ENCODE data around the gene INTS11. TPM values are rescaled to one million over a fixed set of nuclear protein-coding genes. Genes with fewer than 3 reads are reported as not detected.

INTS11 gene
- total and polyA plus RNA-seq, 3 experiments from 2014 or later = 70.5 to 118 (median 117) TPM

GRCh38 chr1:1355416-1355815, 31.0 kb upstream of the INTS11 start:
- no peak for DNase-seq
- Mint-ChIP-seq H3K27ac (no peak overlapping the region), H3K9me3 (no peaks in the 10 kb centered on the region), H3K27me3 (peaks cover 5 to 26% of the 10 kb centered on the region in 2 donors), H3K4me1 (peaks cover 8 to 40% (median 14%) of the 10 kb centered on the region in 3 donors), H3K4me3 (no peak overlapping the region), H3K36me3 (no peaks in the 10 kb centered on the region)
- no peak overlapping the region for H3K27ac ChIP-seq (ENCODE audit: low read depth, low read length)
- H3K36me3 ChIP-seq (ENCODE audit: insufficient read depth, low read length) = no peaks in the 10 kb centered on the region
- CTCF ChIA-PET = interaction anchor here (5.0 kb wide), 1 partner anchor 17 kb away, joined by 19 read pairs; no protein-coding TSS in a partner anchor
- no peak overlapping the region for H3K4me3 ChIP-seq (ENCODE audit: low read length)
- POLR2A ChIA-PET = interaction anchor here (1.1 kb wide), 1 partner anchor 16 kb away, joined by 4 read pairs; no protein-coding TSS in a partner anchor
- H3K27me3 ChIP-seq (ENCODE audit: insufficient read depth, low read length, poor library complexity, severe bottlenecking) = peaks cover 4% of the 10 kb centered on the region
- H3K9me3 ChIP-seq (ENCODE audit: low read length) = no peaks in the 10 kb centered on the region
- H3K4me1 ChIP-seq (ENCODE audit: insufficient read depth, low read length) = peaks cover 23% of the 10 kb centered on the region

- peak overlapping the region in 2 of 8 donors; percentile 29 to 70 for H3K27ac Mint-ChIP-seq
- peaks cover 4% of the 10 kb centered on the region for H3K27me3 ChIP-seq (ENCODE audit: insufficient read depth, low read length, poor library complexity, severe bottlenecking)
These were observed 30.1 kb upstream of the INTS11 start for GRCh38 chr1:1354271-1355247.

GRCh38 chr1:1353389-1354151, 29.1 kb upstream of the INTS11 start:
- H3K9me3 ChIP-seq (ENCODE audit: low read length) = no peaks in the 10 kb centered on the region
- Mint-ChIP-seq H3K4me3 (peak overlapping the region in 4 of 7 donors; percentile 28 to 65 (median 48)), H3K4me1 (peaks cover 5 to 31% (median 9%) of the 10 kb centered on the region in 3 donors), H3K27ac (peak overlapping the region in 1 of 8 donors; percentile 19), H3K9me3 (no peaks in the 10 kb centered on the region), H3K36me3 (no peaks in the 10 kb centered on the region), H3K27me3 (peaks cover 3 to 21% of the 10 kb centered on the region in 2 donors)
- no peak overlapping the region for H3K27ac ChIP-seq (ENCODE audit: low read depth, low read length)
- ChIA-PET CTCF (interaction anchor here (5.0 kb wide), 1 partner anchor 19 kb away, joined by 19 read pairs; no protein-coding TSS in a partner anchor), POLR2A (interaction anchor here (0.6 to 1.1 kb wide), 4 partner anchors 18 to 238 kb away, joined by 3 read pairs; partner anchors contain the start of gene C1orf159)
- no peaks in the 10 kb centered on the region for H3K36me3 ChIP-seq (ENCODE audit: insufficient read depth, low read length)
- no peak overlapping the region for H3K4me3 ChIP-seq (ENCODE audit: low read length)
- DNase-seq = no peak
- peaks cover 17% of the 10 kb centered on the region for H3K4me1 ChIP-seq (ENCODE audit: insufficient read depth, low read length)
- H3K27me3 ChIP-seq (ENCODE audit: insufficient read depth, low read length, poor library complexity, severe bottlenecking) = peaks cover 4% of the 10 kb centered on the region

More at GRCh38 chr1:1354271-1355247, 30.1 kb upstream of the INTS11 start:
- peaks cover 5 to 26% of the 10 kb centered on the region in 2 donors for H3K27me3 Mint-ChIP-seq
- no peaks in the 10 kb centered on the region for H3K36me3 ChIP-seq (ENCODE audit: insufficient read depth, low read length)
- H3K27ac ChIP-seq (ENCODE audit: low read depth, low read length) = no peak overlapping the region
- no peaks in the 10 kb centered on the region for H3K36me3 Mint-ChIP-seq
- no peaks in the 10 kb centered on the region for H3K9me3 Mint-ChIP-seq
- peaks cover 8 to 40% (median 14%) of the 10 kb centered on the region in 3 donors for H3K4me1 Mint-ChIP-seq
- CTCF ChIA-PET = interaction anchor here (5.0 kb wide), 1 partner anchor 18 kb away, joined by 19 read pairs; no protein-coding TSS in a partner anchor
- no peaks in the 10 kb centered on the region for H3K9me3 ChIP-seq (ENCODE audit: low read length)
- H3K4me3 ChIP-seq (ENCODE audit: low read length) = no peak overlapping the region
- H3K4me3 Mint-ChIP-seq = peak overlapping the region in 6 of 7 donors; percentile 34 to 65 (median 54)
- peak in 1 of 5 donors; percentile 44 for DNase-seq
- POLR2A ChIA-PET = interaction anchor here (0.6 to 1.1 kb wide), 5 partner anchors 17 to 239 kb away, joined by 3 to 4 read pairs (median 3); partner anchors contain the start of gene C1orf159
- H3K4me1 ChIP-seq (ENCODE audit: insufficient read depth, low read length) = peaks cover 23% of the 10 kb centered on the region

GRCh38 chr1:1352786-1353388, 28.4 kb upstream of the INTS11 start:
- H3K9me3 ChIP-seq (ENCODE audit: low read length) = no peaks in the 10 kb centered on the region
- ChIA-PET CTCF (interaction anchor here (5.0 kb wide), 1 partner anchor 19 kb away, joined by 19 read pairs; no protein-coding TSS in a partner anchor), POLR2A (interaction anchor here (0.6 to 1.4 kb wide), 2 partner anchors 19 to 106 kb away, joined by 4 read pairs; no protein-coding TSS in a partner anchor)
- no peaks in the 10 kb centered on the region for H3K36me3 ChIP-seq (ENCODE audit: insufficient read depth, low read length)
- peaks cover 4% of the 10 kb centered on the region for H3K27me3 ChIP-seq (ENCODE audit: insufficient read depth, low read length, poor library complexity, severe bottlenecking)
- H3K4me3 ChIP-seq (ENCODE audit: low read length) = no peak overlapping the region
- peaks cover 17% of the 10 kb centered on the region for H3K4me1 ChIP-seq (ENCODE audit: insufficient read depth, low read length)
- Mint-ChIP-seq H3K9me3 (no peaks in the 10 kb centered on the region), H3K36me3 (no peaks in the 10 kb centered on the region), H3K4me1 (peaks cover 7 to 33% (median 9%) of the 10 kb centered on the region in 3 donors), H3K27me3 (peaks cover 2 to 21% of the 10 kb centered on the region in 2 donors), H3K27ac (peak overlapping the region in 5 of 8 donors; percentile 19 to 82 (median 61)), H3K4me3 (peak overlapping the region; percentile 46 to 83 (median 67))
- H3K27ac ChIP-seq (ENCODE audit: low read depth, low read length) = no peak overlapping the region
- DNase-seq = no peak

GRCh38 chr1:1351511-1352427, 27.3 kb upstream of the INTS11 start:
- H3K9me3 ChIP-seq (ENCODE audit: low read length) = no peaks in the 10 kb centered on the region
- Mint-ChIP-seq H3K27me3 (peaks cover 2 to 17% of the 10 kb centered on the region in 2 donors), H3K4me1 (peaks cover 14 to 39% (median 15%) of the 10 kb centered on the region in 3 donors), H3K4me3 (peak overlapping the region; percentile 50 to 84 (median 67)), H3K9me3 (no peaks in the 10 kb centered on the region), H3K27ac (peak overlapping the region in 6 of 8 donors; percentile 61 to 97 (median 66)), H3K36me3 (no peaks in the 10 kb centered on the region)
- ChIA-PET CTCF (interaction anchor here (5.0 kb wide), 1 partner anchor 20 kb away, joined by 19 read pairs; no protein-coding TSS in a partner anchor), POLR2A (interaction anchor here (1.4 kb wide), 1 partner anchor 20 kb away, joined by 4 read pairs; no protein-coding TSS in a partner anchor)
- H3K27me3 ChIP-seq (ENCODE audit: insufficient read depth, low read length, poor library complexity, severe bottlenecking) = peaks cover 4% of the 10 kb centered on the region
- H3K27ac ChIP-seq (ENCODE audit: low read depth, low read length) = no peak overlapping the region
- peaks cover 25% of the 10 kb centered on the region for H3K4me1 ChIP-seq (ENCODE audit: insufficient read depth, low read length)
- DNase-seq = no peak
- no peak overlapping the region for H3K4me3 ChIP-seq (ENCODE audit: low read length)
- no peaks in the 10 kb centered on the region for H3K36me3 ChIP-seq (ENCODE audit: insufficient read depth, low read length)

- Mint-ChIP-seq H3K4me3 (peak within 1 kb of the TSS; percentile 52 to 87 (median 78)), H3K9me3 (no peaks in the 10 kb centered on the region), H3K27ac (peak within 1 kb of the TSS in 4 of 8 donors; percentile 9 to 73 (median 50)), H3K36me3 (no peaks in the 10 kb centered on the region), H3K4me1 (peaks cover 14 to 46% (median 16%) of the 10 kb centered on the region in 3 donors), H3K27me3 (peaks cover 0 to 17% of the 10 kb centered on the region in 2 donors)
- Histone ChIP-seq H3K36me3 (ENCODE audit: insufficient read depth, low read length) (no peaks in the 10 kb centered on the region), H3K4me3 (ENCODE audit: low read length) (peak within 1 kb of the TSS; percentile 50), H3K27ac (ENCODE audit: low read depth, low read length) (peak within 1 kb of the TSS; percentile 69), H3K4me1 (ENCODE audit: insufficient read depth, low read length) (peaks cover 28% of the 10 kb centered on the region), H3K9me3 (ENCODE audit: low read length) (no peaks in the 10 kb centered on the region), H3K27me3 (ENCODE audit: insufficient read depth, low read length, poor library complexity, severe bottlenecking) (peaks cover 4% of the 10 kb centered on the region)
- ChIA-PET CTCF (interaction anchor here (1.3 kb wide), 1 partner anchor 22 kb away, joined by 7 read pairs; no protein-coding TSS in a partner anchor), POLR2A (interaction anchor here (1.2 kb wide), 1 partner anchor 22 kb away, joined by 3 read pairs; no protein-coding TSS in a partner anchor)
- DNase-seq = peak; percentile 68 to 81 (median 75)
These were observed 25.0 kb upstream of the INTS11 start, which contains the start of gene DVL1 for GRCh38 chr1:1349256-1350012. DVL1 (minus strand) TSS chr1:1349418; CDS start chr1:1349065, 353 bp downstream.

Measured in CD8-positive, alpha-beta memory T cell (primary cell).